SHP77 (cell line): ENCODE data around the gene NAB1.
A peak's percentile ranks its signal among the peaks of the same experiment; 100 is the strongest.
"Not testable (repeated sequence)": the region's sequence is repeated elsewhere in the genome, so short reads cannot be mapped to it uniquely, and the experiment has no call there.

Source experiments
- DNase-seq, 2 experiments: peaks; one replicate each; lab custom pipeline; 2025; lab: John Stamatoyannopoulos, UW

Gene NAB1

DNA sequence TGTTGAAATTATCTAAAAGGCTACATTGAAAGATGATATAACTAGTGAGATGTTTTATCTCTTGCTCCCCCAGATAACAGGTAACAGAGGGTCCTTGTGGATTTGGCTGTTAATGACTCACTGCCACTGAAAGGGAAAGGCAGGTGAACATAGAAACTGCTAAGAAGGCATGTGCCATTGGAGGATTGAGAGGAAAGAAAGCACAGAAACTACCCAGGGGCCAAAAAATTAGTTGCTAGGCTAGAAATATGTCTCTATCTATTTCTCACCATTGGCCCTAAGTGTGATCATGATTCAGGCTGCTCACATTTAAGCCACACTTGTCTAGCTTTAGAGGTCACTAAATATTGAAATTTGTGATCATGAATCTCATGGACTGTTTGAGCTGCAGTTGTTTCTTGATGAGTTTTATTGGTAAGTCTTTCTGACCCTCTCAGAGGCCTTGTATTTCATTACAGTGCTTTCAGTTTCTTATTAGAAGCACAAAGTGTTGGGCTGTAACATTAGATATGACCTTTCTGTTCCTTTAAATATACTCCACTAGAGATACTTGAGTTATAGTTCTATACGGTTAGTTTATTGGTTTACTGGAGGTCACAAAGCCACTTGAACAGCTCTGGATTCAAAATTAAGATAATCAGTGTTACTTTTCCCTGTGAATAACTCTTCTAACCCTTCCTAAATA, 26.2 kb downstream of the NAB1 start:
- no peak for DNase-seq

DNA sequence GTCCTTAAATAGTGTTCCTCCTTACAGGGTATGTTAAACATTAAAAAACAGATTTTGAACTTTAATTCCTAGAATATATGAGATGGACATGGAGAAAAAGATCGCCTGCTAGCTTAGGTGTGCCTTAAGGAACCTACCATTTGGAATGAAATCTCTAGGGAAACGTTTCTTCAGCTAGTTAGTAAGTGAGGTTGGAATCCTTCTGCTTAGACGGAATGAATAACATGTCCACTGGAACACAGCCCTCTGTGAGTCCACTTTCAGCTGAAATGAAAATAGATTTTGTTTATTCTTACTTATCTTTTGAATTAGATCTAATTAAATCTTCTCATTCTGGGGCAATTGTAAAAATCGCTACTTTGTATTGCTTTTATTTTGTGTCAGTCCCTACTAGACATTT, 28.4 kb downstream of the NAB1 start:
- no peak for DNase-seq

- DNase-seq = no peak
These were observed 29.7 kb downstream of the NAB1 start for GRCh38 chr2:190678444-190679162.

DNA sequence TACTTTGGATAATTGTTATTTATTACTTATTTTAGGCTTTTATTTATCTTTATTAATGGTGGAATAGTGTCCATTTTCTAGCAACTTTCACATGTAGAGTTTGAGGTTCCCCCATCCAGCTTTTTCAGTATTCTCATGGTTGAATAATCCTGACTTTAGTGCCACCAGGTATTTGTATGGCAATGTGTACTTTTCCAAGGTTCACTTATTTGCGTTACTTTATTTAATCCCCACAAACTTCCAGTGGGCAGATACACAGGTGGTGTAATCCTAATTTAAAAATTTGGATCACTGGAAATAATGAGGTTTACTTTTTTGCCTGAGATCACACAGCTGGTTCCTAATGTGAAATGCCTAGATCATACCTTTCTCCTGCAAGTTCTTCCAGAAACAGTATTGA, 30.5 kb downstream of the NAB1 start:
- DNase-seq = no peak

DNA sequence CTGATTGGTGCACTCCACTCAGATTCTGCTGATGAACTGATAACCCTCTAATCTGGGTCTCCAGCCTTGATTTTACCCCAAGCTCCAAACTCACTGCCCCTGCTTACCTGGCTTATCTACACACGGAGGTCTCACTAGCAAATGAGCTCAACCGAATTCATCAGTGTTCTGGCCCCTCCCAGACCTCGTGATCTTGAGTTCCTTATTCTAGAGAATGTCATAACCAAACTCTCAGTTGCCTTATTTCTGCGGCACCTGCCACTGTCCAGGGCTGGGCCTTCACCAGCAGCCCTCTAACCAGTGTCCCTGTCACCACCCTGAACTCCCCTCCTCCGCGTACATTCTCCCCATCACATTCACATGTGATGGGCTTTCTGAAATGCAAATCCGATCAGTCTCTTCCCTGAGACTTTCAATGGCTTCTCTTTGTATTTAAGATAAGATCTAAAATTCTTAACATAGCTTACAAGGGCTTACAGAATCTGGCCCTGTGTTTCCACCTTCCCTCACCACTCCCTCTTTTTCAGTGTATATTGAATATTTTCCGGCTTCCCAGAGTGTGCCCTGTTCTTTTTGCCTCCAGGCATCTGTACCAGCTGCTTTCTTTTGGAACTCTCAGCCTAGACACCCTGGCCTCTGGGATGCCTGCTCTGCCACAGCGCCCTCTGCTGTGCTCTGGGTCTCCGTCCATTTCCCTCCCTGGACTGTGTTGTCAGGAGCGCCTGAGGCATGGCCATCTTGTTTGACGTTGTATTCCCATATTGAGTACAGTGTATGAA, 31.1 kb downstream of the NAB1 start:
- DNase-seq = peak; percentile 4 to 9

DNA sequence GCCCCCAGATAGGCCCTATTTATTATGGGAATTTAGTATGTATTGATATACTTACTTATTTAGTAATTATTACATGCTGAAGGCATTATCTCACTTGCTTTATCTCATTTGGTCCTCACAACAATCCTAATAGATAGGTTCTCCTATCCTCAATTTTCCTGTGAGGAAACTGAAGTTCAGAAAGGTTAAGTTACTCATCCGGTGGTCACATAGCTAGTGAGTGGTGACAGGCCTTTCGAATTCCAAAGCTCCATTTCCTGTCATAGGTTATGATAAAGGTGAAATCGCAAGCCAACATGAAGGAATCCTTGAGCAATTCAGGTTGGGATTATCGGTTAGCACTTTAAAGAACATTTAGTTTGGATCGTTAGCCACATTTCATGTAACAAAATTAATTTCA, 33.3 kb downstream of the NAB1 start:
- DNase-seq = no peak

DNA sequence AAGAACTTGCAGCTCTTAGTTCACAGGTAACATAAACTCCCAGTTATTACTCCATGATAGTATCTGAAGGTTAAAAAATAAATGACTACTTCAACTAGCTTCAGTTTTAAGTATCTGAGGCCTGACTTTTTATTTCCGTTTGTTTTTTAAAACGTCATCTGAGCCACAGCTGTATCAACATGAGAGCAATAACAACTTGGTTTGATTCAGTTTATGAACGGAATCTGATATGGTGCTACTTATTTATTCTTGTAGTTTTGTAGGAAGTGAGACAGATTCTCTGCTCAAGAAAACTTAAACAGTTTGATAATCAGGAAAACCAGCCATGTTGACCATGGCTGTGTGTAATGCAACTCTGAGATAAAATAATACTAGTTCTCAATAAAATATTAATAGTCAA, 34.9 kb downstream of the NAB1 start:
- peak in 1 of 2 experiments; percentile 40 for DNase-seq

- DNase-seq = no peak
These were observed 36.0 kb downstream of the NAB1 start for GRCh38 chr2:190684931-190685330.

- DNase-seq = no peak
These were observed 36.5 kb downstream of the NAB1 start for GRCh38 chr2:190685333-190685732.

DNA sequence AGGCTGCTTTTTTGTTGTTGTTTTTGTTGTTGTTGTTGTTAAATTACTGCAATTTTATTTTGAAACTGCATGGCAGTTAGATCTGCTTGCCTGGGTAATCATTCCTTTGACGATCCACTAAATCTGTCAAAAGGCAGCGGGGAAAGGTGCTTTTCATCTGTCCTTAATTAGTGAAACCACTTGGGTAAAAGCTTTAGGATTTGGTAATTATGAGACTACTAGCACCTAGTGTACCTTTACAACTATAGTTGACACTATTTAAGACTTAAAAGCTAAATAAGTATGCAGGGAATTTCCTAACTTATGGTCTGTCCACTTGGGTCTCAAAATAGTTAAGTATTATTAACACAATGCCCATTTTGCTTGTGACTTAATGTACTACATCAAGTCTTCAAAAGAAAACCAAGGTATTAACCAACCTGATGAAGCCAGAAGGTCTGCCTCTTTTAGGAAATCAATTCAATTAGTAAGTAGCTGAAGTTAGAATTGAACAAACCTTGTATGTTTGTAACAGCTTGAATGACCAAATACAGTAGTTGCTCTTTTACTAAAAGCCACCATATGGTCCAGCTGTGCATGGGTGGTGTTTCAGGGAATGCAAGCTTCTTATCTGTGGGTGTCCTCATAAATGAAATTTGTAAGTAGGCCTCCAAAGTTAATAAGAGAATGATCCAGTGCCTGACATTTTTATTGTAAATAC, 44.8 kb downstream of the NAB1 start:
- DNase-seq = no peak

GRCh38 chr2:190694479-190694878, 45.6 kb downstream of the NAB1 start:
- no peak for DNase-seq

GRCh38 chr2:190695739-190696138, 46.9 kb downstream of the NAB1 start:
- DNase-seq = no peak

DNA sequence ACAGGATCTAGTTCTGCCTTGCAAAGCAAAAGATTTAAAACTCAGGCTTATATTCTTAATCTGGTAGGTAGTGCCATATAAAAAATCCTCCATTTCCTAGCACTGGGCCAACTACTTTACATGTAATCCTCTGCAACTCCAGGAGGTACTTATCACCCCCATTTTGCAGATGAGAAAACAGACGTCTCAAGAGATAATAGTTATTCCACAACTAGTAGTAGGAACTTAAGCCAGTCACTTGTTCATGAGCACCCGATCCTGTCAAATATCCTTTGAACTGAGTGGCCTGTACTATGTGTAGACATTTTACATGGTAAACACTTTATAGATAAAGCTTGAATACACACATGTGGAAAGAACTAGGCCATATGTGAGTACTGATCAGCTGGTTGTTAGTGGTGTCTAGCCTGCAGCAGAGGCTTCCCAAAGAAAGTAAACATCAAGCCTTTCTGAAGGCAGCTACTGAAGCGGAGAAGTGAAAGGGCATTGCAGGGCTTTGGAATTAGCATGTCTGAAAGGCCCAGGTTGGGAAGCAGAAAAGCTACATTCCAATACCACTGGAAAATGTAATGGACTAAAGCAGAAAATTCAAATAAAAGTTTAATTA, 48.0 kb downstream of the NAB1 start:
- no peak for DNase-seq

DNA sequence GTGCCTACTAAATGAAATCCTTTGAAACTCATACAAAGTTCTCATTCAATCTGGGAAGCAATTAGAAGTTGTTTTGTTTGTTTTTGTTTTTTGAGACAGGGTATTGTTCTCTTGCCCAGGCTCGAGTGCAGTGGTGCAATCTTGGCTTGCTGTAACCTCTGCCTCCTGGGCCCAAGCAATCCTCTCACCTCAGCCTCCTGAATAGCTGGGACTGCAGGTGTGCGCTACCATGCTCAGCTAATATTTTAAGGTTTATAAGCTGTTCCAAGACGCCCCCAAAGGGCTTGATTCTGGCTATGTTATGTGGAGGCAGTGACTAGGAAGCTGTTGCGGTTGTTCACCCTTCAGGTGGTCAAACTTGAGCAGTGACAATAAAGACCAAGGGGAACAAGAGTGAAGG, 48.5 kb downstream of the NAB1 start:
- no peak for DNase-seq

DNA sequence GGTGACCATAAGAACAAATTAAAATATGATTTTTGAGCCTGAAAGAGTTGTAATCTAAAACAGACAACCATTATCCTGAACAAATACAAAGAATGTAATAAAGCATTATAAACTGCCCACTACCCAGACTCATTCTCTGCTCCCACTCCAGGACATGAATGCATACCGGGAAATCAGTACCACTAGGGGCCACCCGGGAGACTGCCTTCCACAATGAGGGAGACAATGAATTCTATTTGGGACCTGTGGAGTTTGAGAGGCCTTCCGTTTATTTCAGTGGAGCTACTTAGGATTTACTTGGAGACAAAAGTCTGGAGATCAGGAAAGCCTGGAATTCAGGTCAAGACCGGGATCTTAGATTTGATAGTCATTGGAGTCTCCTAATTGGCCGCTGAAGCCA, 50.0 kb downstream of the NAB1 start:
- DNase-seq = no peak

DNA sequence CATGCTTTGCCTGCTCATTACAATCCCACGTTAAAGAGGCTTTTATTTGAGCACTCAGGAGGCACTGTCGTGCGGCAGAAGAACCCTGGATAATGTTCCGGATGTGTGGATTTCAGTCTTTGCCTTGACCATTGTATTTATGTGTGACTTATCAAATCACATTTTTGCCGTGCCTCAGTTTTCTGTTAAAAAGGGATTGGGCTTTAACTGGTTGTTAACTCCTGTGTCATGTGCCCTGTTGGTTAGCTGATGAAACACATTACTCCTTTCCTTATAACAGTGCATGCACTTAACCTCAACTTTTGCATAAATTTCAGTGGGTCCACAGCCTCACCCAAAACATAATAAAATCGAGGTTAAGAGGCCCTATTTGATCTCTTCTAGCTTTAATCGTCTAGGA, 52.7 kb downstream of the NAB1 start:
- DNase-seq = no peak

DNA sequence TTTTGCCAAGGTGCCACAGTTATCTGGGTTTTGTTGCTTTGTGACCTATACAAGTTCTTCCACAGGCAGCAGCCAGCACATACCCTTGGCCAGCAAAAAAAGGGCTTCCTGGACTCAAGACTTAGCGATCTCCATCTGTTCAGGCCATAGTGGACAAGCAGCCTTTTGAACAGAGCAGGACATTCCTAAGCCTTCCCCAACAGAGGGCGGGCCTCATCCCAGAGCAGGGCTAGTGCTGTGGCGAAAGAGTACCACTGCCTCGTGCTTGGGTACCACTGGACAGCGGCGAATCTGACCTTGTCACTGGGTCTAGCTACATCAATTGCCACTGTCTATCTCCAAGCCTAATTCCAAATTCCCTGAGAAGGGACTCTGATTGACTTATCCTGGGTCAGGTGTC, 56.4 kb downstream of the NAB1 start:
- DNase-seq = no peak

- no peak for DNase-seq
These were observed 58.8 kb downstream of the NAB1 start for GRCh38 chr2:190707726-190708125.

GRCh38 chr2:190708650-190709049, 59.8 kb downstream of the NAB1 start:
- DNase-seq = not testable (repeated sequence)

- no peak for DNase-seq
These were observed 62.2 kb downstream of the NAB1 start for GRCh38 chr2:190711069-190711468.

- no peak for DNase-seq
These were observed 64.6 kb downstream of the NAB1 start for GRCh38 chr2:190713471-190713870.

DNA sequence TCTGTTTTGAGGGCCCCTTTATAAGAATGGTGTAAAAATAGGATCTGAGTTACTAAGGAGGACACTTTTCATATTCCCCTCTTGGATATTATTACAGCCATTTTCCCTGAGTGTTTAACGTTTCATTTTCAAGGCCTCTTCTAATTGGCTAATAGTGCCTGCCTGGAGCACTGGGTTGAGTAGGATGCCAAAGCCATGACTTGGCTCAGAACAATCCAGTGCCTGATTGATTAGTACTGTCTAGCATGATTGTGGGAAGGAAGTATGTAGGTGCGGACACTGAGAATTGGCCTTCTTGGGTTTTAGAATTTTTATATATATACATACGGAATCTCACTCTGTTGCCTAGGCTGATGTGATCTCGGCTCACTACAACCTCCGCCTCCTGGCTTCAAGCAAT, 66.1 kb downstream of the NAB1 start:
- no peak for DNase-seq
